SJCRH30 (cell line): ENCODE data around the gene KCMF1. TPM values are rescaled to one million over a fixed set of nuclear protein-coding genes. Genes with fewer than 3 reads are reported as not detected.
"Not testable (repeated sequence)": the region's sequence is repeated elsewhere in the genome, so short reads cannot be mapped to it uniquely, and the experiment has no call there.

Experiments
- DNase-seq, 2 experiments: peaks; one replicate each; pipeline ENCODE4 v3.0.0-alpha.2; 2015 to 2020
- H3K27ac ChIP-seq: fragments of 250-450 bp; sonication (Bioruptor Pico); 2 replicates; pipeline ENCODE4 v1.5.1; 2020; ENCODE audit warnings: mild to moderate bottlenecking, moderate library complexity
- H3K27me3 ChIP-seq: fragments of 250-450 bp; sonication (Bioruptor Pico); 2 replicates; pipeline ENCODE4 v1.5.1; 2020; ENCODE audit warnings: mild to moderate bottlenecking, moderate library complexity
- H3K36me3 ChIP-seq: fragments of 250-450 bp; sonication (Bioruptor Pico); 2 replicates; pipeline ENCODE4 v1.5.1; 2020; ENCODE audit warnings: mild to moderate bottlenecking, moderate library complexity
- H3K4me1 ChIP-seq: fragments of 250-450 bp; sonication (Bioruptor Pico); 2 replicates; pipeline ENCODE4 v1.5.1; 2020; ENCODE audit warnings: mild to moderate bottlenecking, moderate library complexity
- H3K4me3 ChIP-seq: fragments of 250-450 bp; sonication (Bioruptor Pico); 2 replicates; pipeline ENCODE4 v1.5.1; 2020; ENCODE audit warnings: mild to moderate bottlenecking, moderate library complexity
- H3K9me3 ChIP-seq: fragments of 250-450 bp; sonication (Bioruptor Pico); replicated peaks from 2 replicates; pipeline ENCODE4 v1.5.1; 2020; ENCODE audit warnings: mild to moderate bottlenecking, moderate library complexity
- total RNA-seq: library from RNA; depleted of rRNA; stranded (reverse); fragments of >200 nt; shearing (Covaris generic); gene quantifications from 2 replicates; pipeline ENCODE4 v1.2.3, GENCODE V29; 2014

Gene KCMF1
- total RNA-seq, 1 experiment from 2014 or later = 93.0 TPM

GRCh38 chr2:84944295-84944909 is 26.6 kb upstream of the KCMF1 start:
- no peaks in the 10 kb centered on the region for H3K36me3 ChIP-seq
- H3K27ac ChIP-seq = no peak overlapping the region
- no peak for DNase-seq
- no peaks in the 10 kb centered on the region for H3K9me3 ChIP-seq
- H3K27me3 ChIP-seq = peaks cover 4% of the 10 kb centered on the region; the same call in 1 of the 2 replicates
- no peaks in the 10 kb centered on the region for H3K4me1 ChIP-seq
- H3K4me3 ChIP-seq = no peak overlapping the region

DNA sequence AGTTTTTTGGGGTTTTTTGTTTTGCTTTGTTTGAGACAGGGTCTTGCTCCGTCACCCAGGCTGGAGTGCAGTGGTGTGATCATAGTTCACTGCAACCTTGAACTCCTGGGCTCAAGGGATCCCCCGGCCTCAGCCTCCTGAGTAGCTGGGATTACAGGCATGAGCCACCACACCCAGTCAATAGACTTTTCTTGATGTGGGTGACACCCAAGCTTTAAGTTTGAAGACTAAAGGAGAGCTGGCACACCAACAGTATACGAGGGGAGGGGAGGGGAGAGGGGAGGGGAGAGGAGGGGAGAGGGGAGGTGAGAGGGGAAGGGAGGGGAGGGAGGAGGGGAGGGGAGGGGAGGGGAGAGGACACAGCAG is 25.1 kb upstream of the KCMF1 start:
- H3K27me3 ChIP-seq, H3K4me3 ChIP-seq, DNase-seq, H3K27ac ChIP-seq, H3K36me3 ChIP-seq, H3K4me1 ChIP-seq, H3K9me3 ChIP-seq: not testable (repeated sequence)

DNA sequence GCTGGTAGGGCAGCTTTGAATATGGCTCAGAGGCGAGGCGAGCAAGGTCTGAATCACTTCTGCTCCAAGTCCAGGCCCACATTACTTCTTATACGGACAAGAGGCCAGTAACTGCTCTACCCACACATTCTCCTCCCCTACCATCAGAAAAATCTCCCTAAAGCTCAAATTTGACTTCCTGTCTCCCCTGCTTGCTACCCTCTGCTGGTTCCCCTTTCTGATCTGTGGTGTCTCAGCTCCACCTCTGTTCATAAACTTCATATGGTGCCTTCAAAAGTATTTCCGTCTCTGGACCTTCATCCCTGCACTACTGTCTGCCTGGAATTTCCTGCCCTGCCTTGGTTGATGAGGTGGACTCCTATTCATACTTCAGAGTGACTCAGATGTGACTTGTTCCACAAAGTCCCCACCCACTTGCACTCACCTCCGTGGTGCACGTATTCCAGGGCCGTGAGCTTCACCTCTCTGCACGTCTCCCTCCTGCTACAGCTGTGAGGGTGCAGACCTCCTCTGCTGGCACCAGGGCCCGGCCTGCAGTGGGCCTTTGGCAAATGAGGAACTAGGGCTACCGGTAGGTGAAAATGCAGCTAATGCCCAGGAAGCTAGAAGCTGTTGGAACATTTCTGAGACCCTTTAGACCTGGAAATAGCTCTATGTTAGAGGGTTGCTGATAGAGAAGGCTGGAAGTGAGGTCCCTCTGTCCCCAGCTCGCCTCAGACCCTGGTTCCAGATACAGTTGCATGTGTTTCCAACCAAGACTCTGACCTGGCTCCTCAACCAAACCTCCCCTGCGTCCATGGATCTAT is 24.6 kb upstream of the KCMF1 start:
- no peak overlapping the region for H3K27ac ChIP-seq
- H3K9me3 ChIP-seq = no peaks in the 10 kb centered on the region
- no peaks in the 10 kb centered on the region for H3K36me3 ChIP-seq
- H3K4me1 ChIP-seq = no peaks in the 10 kb centered on the region
- H3K4me3 ChIP-seq = no peak overlapping the region
- DNase-seq = no peak
- no peaks in the 10 kb centered on the region for H3K27me3 ChIP-seq

DNA sequence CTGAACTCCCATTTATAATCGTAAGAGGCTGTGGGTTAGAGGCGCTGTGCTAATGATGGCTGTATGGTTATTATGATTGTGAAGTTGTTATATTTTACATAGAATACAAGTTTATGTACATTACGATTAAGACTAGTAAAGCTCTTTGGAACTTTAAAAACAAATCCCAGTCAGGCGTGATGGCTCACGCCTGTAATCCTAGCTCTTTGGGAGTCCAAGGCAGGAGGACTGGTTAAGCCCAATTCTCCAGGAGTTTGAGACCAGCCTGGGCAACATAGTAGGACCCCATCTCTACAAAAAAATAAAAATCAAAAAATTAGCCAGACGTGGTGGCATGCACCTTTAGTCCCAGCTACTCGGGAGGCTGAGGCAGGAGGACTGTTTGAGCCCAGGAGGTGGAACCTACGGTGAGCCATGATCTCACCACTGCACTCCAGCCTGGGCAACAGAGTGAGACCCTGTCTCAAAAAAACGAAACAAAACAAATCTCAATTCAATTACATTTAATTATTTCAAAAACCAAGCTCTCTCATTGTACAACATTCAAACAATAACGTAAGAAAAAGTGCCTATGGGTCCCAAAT is 23.9 kb upstream of the KCMF1 start:
- Histone ChIP-seq H3K4me3 (no peak overlapping the region), H3K9me3 (no peaks in the 10 kb centered on the region), H3K4me1 (no peaks in the 10 kb centered on the region), H3K27me3 (no peaks in the 10 kb centered on the region), H3K36me3 (no peaks in the 10 kb centered on the region), H3K27ac (no peak overlapping the region)
- DNase-seq = no peak

DNA sequence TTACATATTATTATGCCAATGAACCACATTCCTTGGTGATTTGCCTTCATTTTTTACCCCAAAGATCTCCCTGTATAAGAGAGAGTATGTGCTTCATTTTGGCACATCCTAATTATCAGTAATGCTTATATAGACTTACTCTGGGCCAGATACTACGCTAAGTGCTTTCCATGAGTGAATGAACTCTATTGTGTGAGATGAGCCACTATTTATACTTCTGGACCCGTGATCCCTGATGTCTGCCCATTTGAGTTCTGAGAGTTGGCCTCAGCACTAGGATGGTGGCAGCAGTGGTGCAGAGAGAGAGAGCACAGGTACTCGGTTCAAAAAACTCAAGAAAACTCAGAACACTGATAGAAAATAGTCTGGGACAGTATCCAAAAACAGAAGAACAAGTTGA is 17.4 kb upstream of the KCMF1 start:
- Histone ChIP-seq H3K4me3 (no peak overlapping the region), H3K4me1 (peaks cover 11% of the 10 kb centered on the region), H3K36me3 (no peaks in the 10 kb centered on the region), H3K9me3 (no peaks in the 10 kb centered on the region), H3K27ac (no peak overlapping the region), H3K27me3 (no peaks in the 10 kb centered on the region)
- no peak for DNase-seq

DNA sequence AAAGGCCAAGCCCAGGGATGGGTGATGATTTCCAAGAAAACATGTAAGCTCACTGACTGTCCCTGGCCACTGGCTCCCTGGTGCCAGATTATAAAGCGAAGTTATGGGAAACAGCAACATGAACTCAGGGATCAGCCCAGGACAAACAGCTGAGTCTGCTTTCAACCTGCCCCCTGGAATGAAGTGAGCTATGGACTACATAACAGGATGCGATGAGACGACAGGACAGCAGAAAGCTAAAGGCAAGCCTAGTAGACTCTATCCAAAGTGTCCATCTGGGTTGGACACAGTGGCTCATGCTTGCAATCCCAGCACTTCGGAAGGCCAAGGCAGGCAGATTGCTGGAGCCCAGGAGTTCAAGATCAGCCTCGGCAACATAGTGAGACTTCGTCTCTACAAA is 16.6 kb upstream of the KCMF1 start:
- no peak overlapping the region for H3K27ac ChIP-seq
- no peak overlapping the region for H3K4me3 ChIP-seq
- no peaks in the 10 kb centered on the region for H3K9me3 ChIP-seq
- H3K27me3 ChIP-seq = no peaks in the 10 kb centered on the region
- no peak for DNase-seq
- peaks cover 19% of the 10 kb centered on the region for H3K4me1 ChIP-seq
- no peaks in the 10 kb centered on the region for H3K36me3 ChIP-seq

GRCh38 chr2:84956334-84957297 is 14.3 kb upstream of the KCMF1 start:
- H3K27ac ChIP-seq = no peak overlapping the region
- H3K9me3 ChIP-seq = no peaks in the 10 kb centered on the region
- no peak for DNase-seq

GRCh38 chr2:84957771-84958134 is 13.2 kb upstream of the KCMF1 start:
- peaks cover 6% of the 10 kb centered on the region; the same call in 1 of the 2 replicates for H3K36me3 ChIP-seq
- peaks cover 30% of the 10 kb centered on the region for H3K4me1 ChIP-seq
- peak overlapping the region; percentile 28; the same call in 1 of the 2 replicates for H3K27ac ChIP-seq
- DNase-seq = no peak
- H3K9me3 ChIP-seq = no peaks in the 10 kb centered on the region
- H3K4me3 ChIP-seq = no peak overlapping the region
- H3K27me3 ChIP-seq = no peaks in the 10 kb centered on the region

More at GRCh38 chr2:84956334-84957297, 14.3 kb upstream of the KCMF1 start:
- no peak overlapping the region for H3K4me3 ChIP-seq
- no peaks in the 10 kb centered on the region for H3K27me3 ChIP-seq
- no peaks in the 10 kb centered on the region; the same call in 1 of the 2 replicates for H3K36me3 ChIP-seq
- H3K4me1 ChIP-seq = peaks cover 30% of the 10 kb centered on the region

GRCh38 chr2:84958135-84959059 is 12.6 kb upstream of the KCMF1 start:
- Histone ChIP-seq H3K27me3 (no peaks in the 10 kb centered on the region), H3K27ac (peak overlapping the region; percentile 28), H3K9me3 (no peaks in the 10 kb centered on the region), H3K4me1 (peaks cover 30% of the 10 kb centered on the region), H3K4me3 (no peak overlapping the region), H3K36me3 (peaks cover 8% of the 10 kb centered on the region)
- peak; percentile 76 to 86 for DNase-seq

GRCh38 chr2:84959095-84959565 is 11.8 kb upstream of the KCMF1 start:
- no peaks in the 10 kb centered on the region for H3K9me3 ChIP-seq
- peak in 1 of 2 experiments; percentile 37 for DNase-seq
- H3K27me3 ChIP-seq = no peaks in the 10 kb centered on the region
- no peak overlapping the region; the same call in 1 of the 2 replicates for H3K27ac ChIP-seq
- no peak overlapping the region for H3K4me3 ChIP-seq
- H3K4me1 ChIP-seq = peaks cover 30% of the 10 kb centered on the region
- peaks cover 9% of the 10 kb centered on the region for H3K36me3 ChIP-seq

DNA sequence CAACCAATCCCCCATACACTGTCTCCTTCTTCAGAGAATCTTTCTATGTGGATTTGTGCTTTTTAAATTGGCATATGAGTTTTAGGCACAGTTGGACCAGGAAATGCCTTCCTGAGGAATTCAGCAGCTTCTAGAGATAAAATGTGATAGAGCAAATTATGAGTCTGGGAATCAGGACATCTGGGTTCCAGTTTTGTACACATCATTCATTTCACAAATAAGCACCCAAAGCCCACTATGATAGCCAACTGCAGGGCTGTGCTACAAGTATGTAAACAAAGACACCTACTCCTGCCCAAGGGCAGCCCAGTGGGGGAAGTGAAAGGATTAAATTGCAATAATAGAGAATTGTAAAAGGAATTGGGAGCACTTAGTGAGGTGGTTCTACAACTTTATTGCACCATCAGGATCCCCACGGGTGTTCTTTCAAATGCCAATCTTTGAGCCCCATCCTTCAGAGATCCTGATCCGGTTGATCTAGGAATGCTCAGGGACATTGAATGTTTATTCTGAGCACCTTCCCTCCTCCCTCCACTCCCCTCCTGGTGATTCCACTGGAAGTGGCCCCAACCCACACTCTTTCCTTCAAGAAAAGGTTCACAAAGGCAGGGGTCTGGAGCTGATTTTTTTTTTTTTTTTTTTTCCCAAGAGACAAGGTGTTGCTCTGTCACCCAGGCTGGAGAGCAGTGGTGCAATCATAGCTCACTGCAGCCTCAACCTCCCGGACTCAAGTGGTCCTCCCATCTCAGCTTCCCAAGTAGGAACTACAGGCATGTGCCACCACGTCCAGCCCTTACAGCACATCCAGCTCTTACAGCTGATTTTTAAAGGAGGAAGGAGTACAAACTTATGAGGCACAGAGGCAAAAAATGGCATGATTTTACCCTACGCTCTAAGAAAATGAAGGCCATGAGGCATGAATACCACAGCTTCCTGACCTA is 11.1 kb upstream of the KCMF1 start:
- peaks cover 30% of the 10 kb centered on the region for H3K4me1 ChIP-seq
- H3K9me3 ChIP-seq = no peaks in the 10 kb centered on the region
- H3K4me3 ChIP-seq = no peak overlapping the region
- no peaks in the 10 kb centered on the region for H3K27me3 ChIP-seq
- peak in 1 of 2 experiments; percentile 39 for DNase-seq
- H3K27ac ChIP-seq = no peak overlapping the region; the same call in 1 of the 2 replicates
- peaks cover 9% of the 10 kb centered on the region for H3K36me3 ChIP-seq

DNA sequence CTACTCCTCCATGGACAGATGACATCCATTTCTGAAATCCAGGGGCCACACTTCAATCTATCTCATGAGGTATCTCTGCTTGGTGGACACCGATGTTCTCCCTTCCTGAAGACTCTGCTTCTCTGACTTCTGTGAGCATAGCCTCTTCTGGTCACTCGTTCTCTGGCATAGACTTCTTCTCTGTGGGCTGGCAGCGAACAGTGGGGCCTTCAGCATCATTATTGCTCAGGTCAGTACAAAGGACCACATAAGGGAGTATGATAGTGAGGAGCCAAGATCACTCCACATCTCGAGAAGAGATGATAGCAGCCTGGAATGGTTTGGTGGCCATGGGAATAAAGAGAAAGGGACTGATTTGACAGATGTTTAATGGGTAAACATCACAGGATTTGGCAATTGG is 8.0 kb upstream of the KCMF1 start:
- no peak for DNase-seq
- Histone ChIP-seq H3K27ac (no peak overlapping the region), H3K9me3 (no peaks in the 10 kb centered on the region), H3K4me1 (peaks cover 25% of the 10 kb centered on the region), H3K4me3 (no peak overlapping the region), H3K36me3 (peaks cover 23% of the 10 kb centered on the region), H3K27me3 (no peaks in the 10 kb centered on the region)

DNA sequence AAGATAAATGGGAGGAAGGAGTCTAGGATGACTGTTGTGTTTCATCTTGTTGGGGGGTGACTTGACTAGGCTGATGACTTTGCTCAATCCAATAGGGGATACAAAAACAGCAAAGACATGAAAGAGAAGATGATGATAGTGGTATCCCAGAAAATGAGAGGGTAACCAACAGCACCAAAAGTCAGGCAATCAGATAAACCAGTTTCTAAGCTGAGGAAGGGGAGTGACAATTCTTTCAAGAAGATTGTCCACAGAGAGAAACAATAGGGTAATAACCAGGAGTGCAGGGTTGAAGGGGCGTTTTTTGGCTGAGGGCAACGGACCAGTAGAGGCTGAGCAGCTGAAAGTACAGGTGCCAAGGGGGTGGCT is 7.7 kb upstream of the KCMF1 start:
- no peak overlapping the region for H3K27ac ChIP-seq
- peaks cover 23% of the 10 kb centered on the region for H3K36me3 ChIP-seq
- no peak for DNase-seq
- H3K4me3 ChIP-seq = no peak overlapping the region
- no peaks in the 10 kb centered on the region for H3K27me3 ChIP-seq
- H3K4me1 ChIP-seq = peaks cover 21% of the 10 kb centered on the region
- no peaks in the 10 kb centered on the region for H3K9me3 ChIP-seq
